ENCODE results near the gene ZC3H8. TPM values are rescaled to one million over a fixed set of nuclear protein-coding genes. Genes with fewer than 3 reads are reported as not detected.

ZC3H8 gene
- total RNA-seq, 1 experiment from 2014 or later: 19.9 TPM

GRCh38 chr2:112197868-112198267 is 57.0 kb downstream of the ZC3H8 start:
- CTCF ChIA-PET: no interaction called here
- Histone ChIP-seq H3K4me1 (no peaks in the 10 kb centered on the region), H3K36me3 (ENCODE audit: control insufficient read depth, insufficient read depth, low read length) (no peaks in the 10 kb centered on the region), H3K9me3 (no peaks in the 10 kb centered on the region), H3K4me3 (ENCODE audit: low read depth, low read length) (no peak overlapping the region), H3K27me3 (replicated peaks; ENCODE audit: control insufficient read depth, insufficient read depth, low read length) (no peaks in the 10 kb centered on the region)
- intact Hi-C loops (cut with micrococcal nuclease; ENCODE audit: unreplicated experiment): no loop called here
- no peak overlapping the region for H3K4me3 Mint-ChIP-seq (ENCODE audit: unreplicated experiment)
- DNase-seq: no peak
- H3K27ac Mint-ChIP-seq (ENCODE audit: unreplicated experiment): no peak overlapping the region
- no TSS peak for BruUV-seq (replicated peaks)
- no peaks in the 10 kb centered on the region for H3K9me3 Mint-ChIP-seq (ENCODE audit: unreplicated experiment)
- TF ChIP-seq, protein P1, sequence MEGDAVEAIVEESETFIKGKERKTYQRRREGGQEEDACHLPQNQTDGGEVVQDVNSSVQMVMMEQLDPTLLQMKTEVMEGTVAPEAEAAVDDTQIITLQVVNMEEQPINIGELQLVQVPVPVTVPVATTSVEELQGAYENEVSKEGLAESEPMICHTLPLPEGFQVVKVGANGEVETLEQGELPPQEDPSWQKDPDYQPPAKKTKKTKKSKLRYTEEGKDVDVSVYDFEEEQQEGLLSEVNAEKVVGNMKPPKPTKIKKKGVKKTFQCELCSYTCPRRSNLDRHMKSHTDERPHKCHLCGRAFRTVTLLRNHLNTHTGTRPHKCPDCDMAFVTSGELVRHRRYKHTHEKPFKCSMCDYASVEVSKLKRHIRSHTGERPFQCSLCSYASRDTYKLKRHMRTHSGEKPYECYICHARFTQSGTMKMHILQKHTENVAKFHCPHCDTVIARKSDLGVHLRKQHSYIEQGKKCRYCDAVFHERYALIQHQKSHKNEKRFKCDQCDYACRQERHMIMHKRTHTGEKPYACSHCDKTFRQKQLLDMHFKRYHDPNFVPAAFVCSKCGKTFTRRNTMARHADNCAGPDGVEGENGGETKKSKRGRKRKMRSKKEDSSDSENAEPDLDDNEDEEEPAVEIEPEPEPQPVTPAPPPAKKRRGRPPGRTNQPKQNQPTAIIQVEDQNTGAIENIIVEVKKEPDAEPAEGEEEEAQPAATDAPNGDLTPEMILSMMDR (IDR thresholded peaks at IDR 0.05; ENCODE audit: insufficient read depth in 1 of 2, low read depth in 1 of 2, low read length in 1 of 2, severe bottlenecking in 1 of 2, unreplicated experiment in 1 of 2): no peak
- no peaks in the 10 kb centered on the region for H3K4me1 Mint-ChIP-seq (ENCODE audit: low read depth, unreplicated experiment)
- POLR2A ChIA-PET: no interaction called here
- H3K27me3 Mint-ChIP-seq (ENCODE audit: insufficient read depth, unreplicated experiment): no peaks in the 10 kb centered on the region
- H3K36me3 Mint-ChIP-seq (ENCODE audit: insufficient read depth, unreplicated experiment): no peaks in the 10 kb centered on the region

GRCh38 chr2:112195950-112196349 is 58.9 kb downstream of the ZC3H8 start:
- H3K4me3 Mint-ChIP-seq (ENCODE audit: unreplicated experiment): no peak overlapping the region
- H3K36me3 ChIP-seq (ENCODE audit: control insufficient read depth, insufficient read depth, low read length): no peaks in the 10 kb centered on the region
- ChIA-PET CTCF (no interaction called here), POLR2A (no interaction called here)
- H3K27ac Mint-ChIP-seq (ENCODE audit: unreplicated experiment): no peak overlapping the region
- intact Hi-C loops (cut with micrococcal nuclease; ENCODE audit: unreplicated experiment): no loop called here
- no TSS peak for BruUV-seq (replicated peaks)
- no peaks in the 10 kb centered on the region for H3K9me3 ChIP-seq
- H3K36me3 Mint-ChIP-seq (ENCODE audit: insufficient read depth, unreplicated experiment): no peaks in the 10 kb centered on the region
- no peaks in the 10 kb centered on the region for H3K9me3 Mint-ChIP-seq (ENCODE audit: unreplicated experiment)
- peaks cover 2% of the 10 kb centered on the region for H3K27me3 Mint-ChIP-seq (ENCODE audit: insufficient read depth, unreplicated experiment)
- no peaks in the 10 kb centered on the region for H3K27me3 ChIP-seq (replicated peaks; ENCODE audit: control insufficient read depth, insufficient read depth, low read length)
- H3K4me3 ChIP-seq (ENCODE audit: low read depth, low read length): no peak overlapping the region
- TF ChIP-seq, protein P1 (IDR thresholded peaks at IDR 0.05; ENCODE audit: insufficient read depth in 1 of 2, low read depth in 1 of 2, low read length in 1 of 2, severe bottlenecking in 1 of 2, unreplicated experiment in 1 of 2): no peak
- no peak for DNase-seq
- H3K4me1 ChIP-seq: no peaks in the 10 kb centered on the region
- H3K4me1 Mint-ChIP-seq (ENCODE audit: low read depth, unreplicated experiment): no peaks in the 10 kb centered on the region

- no peak overlapping the region for H3K27ac Mint-ChIP-seq (ENCODE audit: unreplicated experiment)
- intact Hi-C loops (cut with micrococcal nuclease; ENCODE audit: unreplicated experiment): no loop called here
- no peaks in the 10 kb centered on the region for H3K9me3 Mint-ChIP-seq (ENCODE audit: unreplicated experiment)
- Histone ChIP-seq H3K4me3 (ENCODE audit: low read depth, low read length) (no peak overlapping the region), H3K9me3 (no peaks in the 10 kb centered on the region), H3K4me1 (no peaks in the 10 kb centered on the region), H3K36me3 (ENCODE audit: control insufficient read depth, insufficient read depth, low read length) (no peaks in the 10 kb centered on the region), H3K27me3 (replicated peaks; ENCODE audit: control insufficient read depth, insufficient read depth, low read length) (no peaks in the 10 kb centered on the region)
- H3K27me3 Mint-ChIP-seq (ENCODE audit: insufficient read depth, unreplicated experiment): peaks cover 2% of the 10 kb centered on the region
- no peak overlapping the region for H3K4me3 Mint-ChIP-seq (ENCODE audit: unreplicated experiment)
- H3K36me3 Mint-ChIP-seq (ENCODE audit: insufficient read depth, unreplicated experiment): no peaks in the 10 kb centered on the region
- no peak for DNase-seq
- TF ChIP-seq, protein P1 (IDR thresholded peaks at IDR 0.05; ENCODE audit: insufficient read depth in 1 of 2, low read depth in 1 of 2, low read length in 1 of 2, severe bottlenecking in 1 of 2, unreplicated experiment in 1 of 2): no peak
- BruUV-seq (replicated peaks): no TSS peak
- CTCF ChIA-PET: no interaction called here
- POLR2A ChIA-PET: no interaction called here
- no peaks in the 10 kb centered on the region for H3K4me1 Mint-ChIP-seq (ENCODE audit: low read depth, unreplicated experiment)
Observed at GRCh38 chr2:112195167-112195766, 59.6 kb downstream of the ZC3H8 start.
